IMR-90 (cell line): ENCODE measurements around the gene DGKG. TPM values are rescaled to one million over a fixed set of nuclear protein-coding genes. Genes with fewer than 3 reads are reported as not detected.

Source experiments
- ATAC-seq: fragments of 200-7000 bp; cut with Tn5 transposase; 2 replicates; pipeline ENCODE4 v1.9.1; 2020; ENCODE audit warnings: low read depth, mild to moderate bottlenecking, moderate library complexity
- BruUV-seq: library from RNA; stranded (reverse); fragments of 400-500 nt; replicated peaks from 2 replicates; lab custom pipeline; 2021; lab: Mats Ljungman, UMichigan
- CTCF ChIA-PET: fragments of 300-600 bp; formaldehyde crosslinking; extraction: SDS; loops from one replicate; lab custom pipeline; 2021; ENCODE audit warnings: antibody characterized with exemption; lab: Yijun Ruan, JAX
- POLR2A ChIA-PET: fragments of 300-600 bp; sonication (Branson Sonifier 250); formaldehyde crosslinking; loops from one replicate; lab custom pipeline; 2022; ENCODE audit warnings: antibody characterized with exemption; ENCODE audit not compliant: unreplicated experiment; lab: Charles Lee
- DNase-seq: peaks from one replicate; pipeline ENCODE4 v3.0.0; 2013
- H2AFZ ChIP-seq: replicated peaks from 2 replicates; pipeline ENCODE3; 2013; ENCODE audit warnings: low read length, mild to moderate bottlenecking; ENCODE audit not compliant: poor library complexity
- H2AK5ac ChIP-seq: 2 replicates; pipeline ENCODE4 v1.6.1; 2013; ENCODE audit warnings: low read depth, low read length, inconsistent platforms
- H2AK9ac ChIP-seq: replicated peaks from 2 replicates; pipeline ENCODE3; 2013; ENCODE audit warnings: mild to moderate bottlenecking, low read depth, low read length, moderate library complexity; ENCODE audit not compliant: poor library complexity
- H2BK120ac ChIP-seq: 2 replicates; pipeline ENCODE4 v1.6.1; 2013; ENCODE audit warnings: low read depth, low read length, inconsistent platforms
- H2BK15ac ChIP-seq: 3 replicates; pipeline ENCODE4 v1.6.1; 2013; ENCODE audit warnings: low read depth, low read length, inconsistent platforms
- H2BK20ac ChIP-seq: 2 replicates; pipeline ENCODE4 v1.6.1; 2013; ENCODE audit warnings: low read depth, mild to moderate bottlenecking, inconsistent platforms, low read length, moderate library complexity
- H2BK5ac ChIP-seq: 2 replicates; pipeline ENCODE4 v1.6.1; 2013; ENCODE audit warnings: mild to moderate bottlenecking, low read depth, low read length, inconsistent platforms; ENCODE audit not compliant: poor library complexity, severe bottlenecking
- H3K14ac ChIP-seq: replicated peaks from 2 replicates; pipeline ENCODE4 v1.6.1; 2013; ENCODE audit warnings: low read depth, low read length, inconsistent platforms
- H3K18ac ChIP-seq: 2 replicates; pipeline ENCODE4 v1.6.1; 2013; ENCODE audit warnings: low read depth, low read length, control low read depth
- H3K23ac ChIP-seq: 2 replicates; pipeline ENCODE4 v1.6.1; 2013; ENCODE audit warnings: low read depth, low read length, inconsistent platforms
- H3K27ac ChIP-seq: 2 replicates; pipeline ENCODE4 v1.5.1; 2013; ENCODE audit warnings: mild to moderate bottlenecking, control low read depth, low read length; ENCODE audit not compliant: insufficient read depth
- H3K27me3 ChIP-seq: 2 replicates; pipeline ENCODE4 v1.6.1; 2013; ENCODE audit warnings: low read length; ENCODE audit not compliant: control insufficient read depth, insufficient read depth
- H3K36me3 ChIP-seq: 2 replicates; pipeline ENCODE4 v1.6.1; 2013; ENCODE audit warnings: low read length, mixed read lengths; ENCODE audit not compliant: control insufficient read depth, insufficient read depth
- H3K4ac ChIP-seq: 2 replicates; pipeline ENCODE4 v1.6.1; 2013; ENCODE audit warnings: low read depth, low read length, inconsistent platforms
- H3K4me1 ChIP-seq: 2 replicates; pipeline ENCODE4 v1.6.1; 2013; ENCODE audit warnings: low read length, mixed read lengths; ENCODE audit not compliant: control insufficient read depth, insufficient read depth
- H3K4me2 ChIP-seq: 2 replicates; pipeline ENCODE4 v1.6.1; 2013; ENCODE audit warnings: low read depth, mild to moderate bottlenecking, control low read depth, low read length, moderate library complexity
- H3K4me3 ChIP-seq: 2 replicates; pipeline ENCODE4 v1.5.1; 2013; ENCODE audit warnings: low read depth, mild to moderate bottlenecking, control low read depth, low read length, moderate library complexity; ENCODE audit not compliant: insufficient read depth
- H3K56ac ChIP-seq: 2 replicates; pipeline ENCODE4 v1.6.1; 2013; ENCODE audit warnings: low read length, inconsistent platforms; ENCODE audit not compliant: insufficient read depth; ENCODE audit errors: extremely low read depth
- H3K79me1 ChIP-seq, 2 experiments: 2 replicates each; pipeline ENCODE4 v1.6.1; 2013; ENCODE audit warnings: low read length in 2 of 2, inconsistent platforms in 1 of 2, low read depth in 1 of 2
- H3K9ac ChIP-seq: 2 replicates; pipeline ENCODE4 v1.6.1; 2013; ENCODE audit warnings: low read depth, low read length, control low read depth
- H3K9me1 ChIP-seq: 2 replicates; pipeline ENCODE4 v1.6.1; 2013; ENCODE audit warnings: low read length, inconsistent platforms; ENCODE audit not compliant: insufficient read depth
- H3K9me3 ChIP-seq: 2 replicates; pipeline ENCODE4 v1.6.1; 2013; ENCODE audit warnings: low read length; ENCODE audit not compliant: control insufficient read depth, insufficient read depth
- H4K20me1 ChIP-seq: 2 replicates; pipeline ENCODE4 v1.6.1; 2013; ENCODE audit warnings: low read length, inconsistent platforms; ENCODE audit not compliant: insufficient read depth
- H4K5ac ChIP-seq: 2 replicates; pipeline ENCODE4 v1.6.1; 2013; ENCODE audit warnings: mild to moderate bottlenecking, low read depth, low read length, control low read depth
- H4K8ac ChIP-seq, 2 experiments: 2 replicates each; pipeline ENCODE4 v1.6.1; 2013; ENCODE audit warnings: low read depth in 2 of 2, low read length in 2 of 2, control low read depth in 1 of 2, inconsistent platforms in 1 of 2
- H4K91ac ChIP-seq: 2 replicates; pipeline ENCODE4 v1.6.1; 2013; ENCODE audit warnings: low read depth, low read length, inconsistent platforms; ENCODE audit not compliant: insufficient read depth
- BHLHE40 ChIP-seq: fragments of 150-350 bp; IDR thresholded peaks from 2 replicates; pipeline ENCODE4 v1.6.1; 2016; ENCODE audit warnings: mild to moderate bottlenecking, low read depth, low read length
- CEBPB ChIP-seq: IDR thresholded peaks from 2 replicates; pipeline ENCODE4 v1.6.1; 2012; ENCODE audit warnings: low read depth, low read length, improper control_type of control experiment
- CHD1 ChIP-seq: IDR thresholded peaks from 2 replicates; pipeline ENCODE4 v1.6.1; 2012; ENCODE audit warnings: low read depth, low read length, improper control_type of control experiment
- CTCF ChIP-seq: conservative IDR thresholded peaks from 2 replicates; pipeline ENCODE4 v1.5.1; 2012; ENCODE audit warnings: mild to moderate bottlenecking, low read depth, low read length, improper control_type of control experiment
- ELK1 ChIP-seq: fragments of 150-350 bp; IDR thresholded peaks from 2 replicates; pipeline ENCODE4 v1.6.1; 2016; ENCODE audit warnings: low read depth, mild to moderate bottlenecking, low read length, moderate library complexity, borderline replicate concordance
- FOS ChIP-seq: fragments of 150-350 bp; IDR thresholded peaks from 2 replicates; pipeline ENCODE4 v1.6.1; 2016; ENCODE audit warnings: low read depth, low read length
- MAFK ChIP-seq: IDR thresholded peaks from 2 replicates; pipeline ENCODE4 v1.6.1; 2012; ENCODE audit warnings: low read depth, low read length, improper control_type of control experiment
- MAZ ChIP-seq: IDR thresholded peaks from 2 replicates; pipeline ENCODE4 v1.6.1; 2012; ENCODE audit warnings: low read depth, mild to moderate bottlenecking, low read length, improper control_type of control experiment, moderate library complexity, borderline replicate concordance
- MXI1 ChIP-seq: IDR thresholded peaks from 2 replicates; pipeline ENCODE4 v1.6.1; 2012; ENCODE audit warnings: low read depth, mild to moderate bottlenecking, low read length, moderate library complexity, borderline replicate concordance
- NFE2L2 ChIP-seq: fragments of 150-350 bp; IDR thresholded peaks from 2 replicates; pipeline ENCODE4 v1.6.1; 2016; ENCODE audit warnings: low read depth, mild to moderate bottlenecking, low read length
- POLR2A ChIP-seq: IDR thresholded peaks from 2 replicates; pipeline ENCODE4 v1.6.1; 2012; ENCODE audit warnings: mild to moderate bottlenecking, low read depth, low read length
- RAD21 ChIP-seq: IDR thresholded peaks from 2 replicates; pipeline ENCODE4 v1.6.1; 2012; ENCODE audit warnings: low read length, improper control_type of control experiment
- RCOR1 ChIP-seq: IDR thresholded peaks from 2 replicates; pipeline ENCODE4 v1.6.1; 2012; ENCODE audit warnings: mild to moderate bottlenecking, low read length, improper control_type of control experiment; ENCODE audit not compliant: insufficient replicate concordance
- RFX5 ChIP-seq: IDR thresholded peaks from 2 replicates; pipeline ENCODE4 v1.8.0; 2012; ENCODE audit warnings: low read depth, mild to moderate bottlenecking, low read length, moderate library complexity
- SMC3 ChIP-seq: fragments of 150-350 bp; IDR thresholded peaks from 2 replicates; pipeline ENCODE4 v1.6.1; 2016; ENCODE audit warnings: low read depth, mild to moderate bottlenecking, antibody characterized with exemption, low read length, moderate library complexity
- USF2 ChIP-seq: fragments of 150-350 bp; IDR thresholded peaks from 2 replicates; pipeline ENCODE4 v1.6.1; 2017; ENCODE audit warnings: mild to moderate bottlenecking, antibody characterized with exemption, low read length, low read depth
- WGBS, 2 experiments: methylation state at CpG; one replicate each; pipeline versions ENCODE4 v1.1.5 to v1.1.7; 2013; ENCODE audit warnings: missing lambda C conversion rate in 2 of 2; ENCODE audit not compliant: insufficient read length in 1 of 2; ENCODE audit errors: extremely low coverage in 2 of 2; 5-methylcytosine and 5-hydroxymethylcytosine counted together
- dilution Hi-C: fragments of 300-500 bp; cut with HindIII; formaldehyde crosslinking; loops from one replicate; pipeline ENCODE4 v1.14.3; 2018; ENCODE audit warnings: low sequenced_read_pairs; ENCODE audit not compliant: unreplicated experiment
- in situ Hi-C: fragments of 300-500 bp; cut with MboI; formaldehyde crosslinking; loops from 3 replicates; pipeline ENCODE4 v1.14.3; 2019; ENCODE audit warnings: low sequenced_read_pairs, inconsistent platforms, mixed read lengths
- intact Hi-C: fragments of 100-400 bp; cut with micrococcal nuclease; formaldehyde crosslinking; loops from 2 replicates; pipeline ENCODE4 v1.10.0; 2022
- polyA plus RNA-seq, 3 experiments: library from polyadenylated mRNA; depleted of rRNA; stranded (reverse); fragments of >200 nt; gene quantifications; 2 replicates each; pipeline ENCODE4 v1.2.3, GENCODE V29; 2012; ENCODE audit warnings: low replicate concordance in 1 of 3
- total RNA-seq: library from RNA; depleted of rRNA; stranded (reverse); fragments of >200 nt; gene quantifications from 2 replicates; pipeline ENCODE4 v1.2.3, GENCODE V29; 2012

The DGKG gene
- total and polyA plus RNA-seq, 2 of the 4 experiments (the other 2 are of a cell fraction) = 1.2 to 4.1 TPM

DNA sequence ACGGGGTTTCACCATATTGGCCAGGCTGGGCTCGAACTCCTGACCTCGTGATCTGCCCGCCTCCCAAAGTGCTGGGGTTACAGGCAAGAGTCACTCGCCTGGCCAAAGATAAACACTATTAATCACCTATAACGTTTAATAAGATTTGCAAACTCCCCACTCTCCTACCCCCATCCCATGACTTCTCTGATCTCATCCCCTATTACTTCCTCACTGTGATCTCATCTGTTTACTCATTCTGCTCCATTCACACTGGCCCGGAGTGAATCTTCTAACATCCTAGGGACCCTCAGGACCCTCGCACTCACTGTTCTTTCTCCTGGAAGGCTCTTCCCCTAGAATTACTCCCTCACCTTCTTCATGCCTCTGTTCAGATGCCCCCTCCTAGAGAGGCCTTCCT lies 78.9 kb downstream of the DGKG start:
- Histone ChIP-seq H3K9ac (no peak overlapping the region), H3K27ac (no peak overlapping the region)

More for the DNA sequence above, 78.9 kb downstream of the DGKG start:
- no peak overlapping the region for H2AK5ac ChIP-seq
- H3K79me1 ChIP-seq = no peaks in the 10 kb centered on the region
- H3K56ac ChIP-seq = no peak overlapping the region
- peaks cover 4% of the 10 kb centered on the region; the same call in 1 of the 2 replicates for H3K9me1 ChIP-seq
- no peak overlapping the region for H4K91ac ChIP-seq
- WGBS, 2 experiments = 61% methylated on average over 8 of the region's 8 CpGs; no CpG with 5 or more reads in 1 of the 2 experiments
- no peak overlapping the region for H3K4me2 ChIP-seq
- in situ Hi-C loops = no loop called here
- H2AFZ ChIP-seq = peak overlapping the region; percentile 10
- no peak overlapping the region for H2BK15ac ChIP-seq
- no peak overlapping the region for H2AK9ac ChIP-seq
- intact Hi-C loops = loop anchor here (10.0 kb wide), 1 partner anchor 532 kb away; no protein-coding TSS in a partner anchor
- H3K23ac ChIP-seq = no peak overlapping the region
- H3K9me3 ChIP-seq = no peaks in the 10 kb centered on the region
- no peak for TF ChIP-seq USF2
- no peak for TF ChIP-seq RAD21
- TF ChIP-seq NFE2L2 = no peak
- no peak for TF ChIP-seq ELK1
- no peak for TF ChIP-seq MAFK
- TF ChIP-seq BHLHE40 = no peak
- no peak for TF ChIP-seq FOS
- no peak for TF ChIP-seq MXI1
- TF ChIP-seq CHD1 = no peak
- TF ChIP-seq POLR2A = no peak
- TF ChIP-seq CEBPB = no peak
- TF ChIP-seq CTCF = no peak
- TF ChIP-seq SMC3 = no peak
- no peak for TF ChIP-seq MAZ
- no peak for TF ChIP-seq RCOR1
- TF ChIP-seq RFX5 = no peak
- H3K36me3 ChIP-seq = no peaks in the 10 kb centered on the region
- no peak overlapping the region for H2BK120ac ChIP-seq
- H4K20me1 ChIP-seq = peaks cover 3% of the 10 kb centered on the region; the same call in 1 of the 2 replicates
- no peak overlapping the region for H3K4me3 ChIP-seq
- POLR2A ChIA-PET = no interaction called here
- H3K14ac ChIP-seq = no peak overlapping the region; the same call in 1 of the 2 replicates
- DNase-seq (peak; percentile 34), ATAC-seq (no peak)
- H4K5ac ChIP-seq = no peak overlapping the region
- dilution Hi-C loops = no loop called here
- H2BK5ac ChIP-seq = no peak overlapping the region
- H3K27me3 ChIP-seq = no peaks in the 10 kb centered on the region
- peaks cover 6% of the 10 kb centered on the region; the same call in 1 of the 2 replicates for H3K4me1 ChIP-seq
- CTCF ChIA-PET = no interaction called here
- peak overlapping the region; percentile 16; the same call in 1 of the 2 replicates for H2BK20ac ChIP-seq
- no peak overlapping the region for H3K18ac ChIP-seq
- no peak overlapping the region for H3K4ac ChIP-seq
- BruUV-seq = no TSS peak
- no peak overlapping the region for H4K8ac ChIP-seq
